Astrocyte (in vitro differentiated cells and primary cell): ENCODE data around the gene IFIT1. TPM values are rescaled to one million over a fixed set of nuclear protein-coding genes. Genes with fewer than 3 reads are reported as not detected.
A peak's percentile ranks its signal among the peaks of the same experiment; 100 is the strongest.

Source experiments
- DNase-seq: peaks from one replicate; pipeline ENCODE4 v3.0.0-alpha.2; 2010; ENCODE audit warnings: low read depth
- FAIRE-seq: peaks from 2 replicates; lab custom pipeline; 2011; peaks lifted over from hg19 to GRCh38; lab: Jason Lieb, UNC
- H2AFZ ChIP-seq: 2 replicates; pipeline ENCODE4 v1.6.0; 2012; ENCODE audit warnings: low read depth, low read length, inconsistent platforms
- H3K27ac ChIP-seq: 2 replicates; pipeline ENCODE4 v1.5.1; 2011; ENCODE audit warnings: low read depth, low read length, inconsistent platforms
- H3K27me3 ChIP-seq: 2 replicates; pipeline ENCODE4 v1.6.0; 2011; ENCODE audit warnings: low read length, inconsistent platforms; ENCODE audit not compliant: insufficient read depth
- H3K36me3 ChIP-seq: 2 replicates; pipeline ENCODE4 v1.5.1; 2011; ENCODE audit warnings: low read length, inconsistent platforms; ENCODE audit not compliant: insufficient read depth
- H3K4me1 ChIP-seq: 2 replicates; pipeline ENCODE4 v1.5.1; 2011; ENCODE audit warnings: low read length, inconsistent platforms; ENCODE audit not compliant: insufficient read depth
- H3K4me2 ChIP-seq: 2 replicates; pipeline ENCODE4 v1.6.0; 2012; ENCODE audit warnings: low read length, inconsistent platforms
- H3K4me3 ChIP-seq: 2 replicates; pipeline ENCODE4 v1.5.1; 2011; ENCODE audit warnings: low read depth, mild to moderate bottlenecking, low read length, inconsistent platforms; ENCODE audit not compliant: insufficient read depth
- H3K79me2 ChIP-seq: 2 replicates; pipeline ENCODE4 v1.6.0; 2012; ENCODE audit warnings: mild to moderate bottlenecking, low read length, inconsistent platforms; ENCODE audit not compliant: insufficient read depth
- H3K9ac ChIP-seq: 2 replicates; pipeline ENCODE4 v1.6.0; 2012; ENCODE audit warnings: mild to moderate bottlenecking, low read length, inconsistent platforms
- H3K9me3 ChIP-seq: 2 replicates; pipeline ENCODE4 v1.5.1; 2012; ENCODE audit warnings: low read depth, mild to moderate bottlenecking, low read length, inconsistent platforms; ENCODE audit not compliant: insufficient read depth
- H4K20me1 ChIP-seq: 2 replicates; pipeline ENCODE4 v1.6.0; 2012; ENCODE audit warnings: low read length, inconsistent platforms; ENCODE audit not compliant: insufficient read depth
- H3K27ac Mint-ChIP-seq: one replicate; pipeline ENCODE4 v1.8.0; 2021; ENCODE audit warnings: mild to moderate bottlenecking, mixed read lengths; ENCODE audit not compliant: unreplicated experiment
- H3K27me3 Mint-ChIP-seq: one replicate; pipeline ENCODE4 v1.8.0; 2021; ENCODE audit warnings: low read depth, mixed read lengths; ENCODE audit not compliant: unreplicated experiment
- H3K36me3 Mint-ChIP-seq: one replicate; pipeline ENCODE4 v1.8.0; 2021; ENCODE audit warnings: low read depth, mixed read lengths; ENCODE audit not compliant: unreplicated experiment
- H3K4me1 Mint-ChIP-seq: one replicate; pipeline ENCODE4 v1.8.0; 2021; ENCODE audit warnings: low read depth, mixed read lengths; ENCODE audit not compliant: unreplicated experiment
- H3K4me3 Mint-ChIP-seq: one replicate; pipeline ENCODE4 v1.8.0; 2021; ENCODE audit warnings: mild to moderate bottlenecking, moderate library complexity, mixed read lengths; ENCODE audit not compliant: unreplicated experiment
- H3K9me3 Mint-ChIP-seq: one replicate; pipeline ENCODE4 v1.8.0; 2021; ENCODE audit warnings: mild to moderate bottlenecking, mixed read lengths; ENCODE audit not compliant: unreplicated experiment
- CTCF ChIP-seq: IDR thresholded peaks from 2 replicates; pipeline ENCODE4 v1.5.1; 2011; ENCODE audit warnings: low read depth, mild to moderate bottlenecking, inconsistent platforms, low read length, moderate library complexity; ENCODE audit not compliant: insufficient read depth
- EZH2 ChIP-seq: IDR thresholded peaks from 2 replicates; pipeline ENCODE4 v1.6.1; 2012; ENCODE audit warnings: mild to moderate bottlenecking, low read length, inconsistent platforms; ENCODE audit not compliant: insufficient read depth
- total RNA-seq: library from RNA; stranded (reverse); gene quantifications from 2 replicates; pipeline ENCODE4 v1.2.1, GENCODE V29; 2021

Gene IFIT1
- total RNA-seq, 1 donor from 2014 or later, result 335 TPM

- H3K27ac ChIP-seq, result peak overlapping the region; percentile 96
- H2AFZ ChIP-seq, result peak overlapping the region; percentile 61
- no peaks in the 10 kb centered on the region for H3K36me3 ChIP-seq
- H3K9me3 Mint-ChIP-seq, result no peaks in the 10 kb centered on the region
- TF ChIP-seq EZH2, result no peak
- TF ChIP-seq CTCF, result no peak
- H3K4me3 ChIP-seq, result peak overlapping the region; percentile 47
- peaks cover 40% of the 10 kb centered on the region for H3K4me1 Mint-ChIP-seq
- no peaks in the 10 kb centered on the region for H3K27me3 ChIP-seq
- no peaks in the 10 kb centered on the region for H3K79me2 ChIP-seq
- H3K4me2 ChIP-seq, result peak overlapping the region; percentile 74
- H3K36me3 Mint-ChIP-seq, result no peaks in the 10 kb centered on the region
- no peak overlapping the region for H3K4me3 Mint-ChIP-seq
- H3K27me3 Mint-ChIP-seq, result no peaks in the 10 kb centered on the region
- peaks cover 30% of the 10 kb centered on the region for H3K4me1 ChIP-seq
- peak overlapping the region; percentile 82 for H3K9ac ChIP-seq
- no peaks in the 10 kb centered on the region for H4K20me1 ChIP-seq
- no peaks in the 10 kb centered on the region for H3K9me3 ChIP-seq
- no peak for FAIRE-seq
- H3K27ac Mint-ChIP-seq, result peak overlapping the region; percentile 99
- no peak for DNase-seq
Measured at GRCh38 chr10:89351412-89351779, 41.0 kb upstream of the IFIT1 start.

GRCh38 chr10:89351780-89352597 is 40.4 kb upstream of the IFIT1 start:
- TF ChIP-seq EZH2 (no peak), CTCF (no peak)
- H3K27me3 Mint-ChIP-seq, result no peaks in the 10 kb centered on the region
- peak overlapping the region; percentile 66 for H3K4me3 Mint-ChIP-seq
- no peaks in the 10 kb centered on the region for H3K9me3 Mint-ChIP-seq
- Histone ChIP-seq H3K36me3 (no peaks in the 10 kb centered on the region), H3K4me2 (peak overlapping the region; percentile 74), H3K79me2 (no peaks in the 10 kb centered on the region), H3K4me1 (peaks cover 30% of the 10 kb centered on the region), H3K9me3 (no peaks in the 10 kb centered on the region), H3K9ac (peak overlapping the region; percentile 82), H3K27ac (peak overlapping the region; percentile 96), H4K20me1 (no peaks in the 10 kb centered on the region), H3K27me3 (no peaks in the 10 kb centered on the region), H2AFZ (peak overlapping the region; percentile 70), H3K4me3 (peak overlapping the region; percentile 47)
- H3K27ac Mint-ChIP-seq, result peak overlapping the region; percentile 99
- H3K36me3 Mint-ChIP-seq, result no peaks in the 10 kb centered on the region
- DNase-seq (peak; percentile 98), FAIRE-seq (peak; percentile 96)
- peaks cover 40% of the 10 kb centered on the region for H3K4me1 Mint-ChIP-seq

GRCh38 chr10:89352802-89353201 is 39.6 kb upstream of the IFIT1 start:
- H3K4me1 ChIP-seq, result peaks cover 30% of the 10 kb centered on the region
- TF ChIP-seq EZH2 (no peak), CTCF (no peak)
- no peaks in the 10 kb centered on the region for H4K20me1 ChIP-seq
- peak overlapping the region; percentile 96 for H3K27ac ChIP-seq
- Mint-ChIP-seq H3K4me3 (no peak overlapping the region), H3K27ac (peak overlapping the region; percentile 99), H3K36me3 (no peaks in the 10 kb centered on the region), H3K4me1 (peaks cover 34% of the 10 kb centered on the region), H3K9me3 (no peaks in the 10 kb centered on the region), H3K27me3 (no peaks in the 10 kb centered on the region)
- H3K9me3 ChIP-seq, result no peaks in the 10 kb centered on the region
- no peaks in the 10 kb centered on the region for H3K36me3 ChIP-seq
- peak overlapping the region; percentile 82 for H3K9ac ChIP-seq
- no peaks in the 10 kb centered on the region for H3K79me2 ChIP-seq
- no peak for FAIRE-seq
- H3K4me3 ChIP-seq, result no peak overlapping the region
- H3K27me3 ChIP-seq, result no peaks in the 10 kb centered on the region
- DNase-seq, result peak; percentile 18
- peak overlapping the region; percentile 74 for H3K4me2 ChIP-seq
- H2AFZ ChIP-seq, result peak overlapping the region; percentile 33
